GM21717 (cell line): ENCODE data around the gene SLC22A31.

Experiments used
- ATAC-seq: cut with Tn5 transposase; IDR thresholded peaks from one replicate; pipeline ENCODE4 v1.9.1; 2021; ENCODE audit warnings: mild to moderate bottlenecking, moderate library complexity; ENCODE audit not compliant: unreplicated experiment

Gene SLC22A31

DNA sequence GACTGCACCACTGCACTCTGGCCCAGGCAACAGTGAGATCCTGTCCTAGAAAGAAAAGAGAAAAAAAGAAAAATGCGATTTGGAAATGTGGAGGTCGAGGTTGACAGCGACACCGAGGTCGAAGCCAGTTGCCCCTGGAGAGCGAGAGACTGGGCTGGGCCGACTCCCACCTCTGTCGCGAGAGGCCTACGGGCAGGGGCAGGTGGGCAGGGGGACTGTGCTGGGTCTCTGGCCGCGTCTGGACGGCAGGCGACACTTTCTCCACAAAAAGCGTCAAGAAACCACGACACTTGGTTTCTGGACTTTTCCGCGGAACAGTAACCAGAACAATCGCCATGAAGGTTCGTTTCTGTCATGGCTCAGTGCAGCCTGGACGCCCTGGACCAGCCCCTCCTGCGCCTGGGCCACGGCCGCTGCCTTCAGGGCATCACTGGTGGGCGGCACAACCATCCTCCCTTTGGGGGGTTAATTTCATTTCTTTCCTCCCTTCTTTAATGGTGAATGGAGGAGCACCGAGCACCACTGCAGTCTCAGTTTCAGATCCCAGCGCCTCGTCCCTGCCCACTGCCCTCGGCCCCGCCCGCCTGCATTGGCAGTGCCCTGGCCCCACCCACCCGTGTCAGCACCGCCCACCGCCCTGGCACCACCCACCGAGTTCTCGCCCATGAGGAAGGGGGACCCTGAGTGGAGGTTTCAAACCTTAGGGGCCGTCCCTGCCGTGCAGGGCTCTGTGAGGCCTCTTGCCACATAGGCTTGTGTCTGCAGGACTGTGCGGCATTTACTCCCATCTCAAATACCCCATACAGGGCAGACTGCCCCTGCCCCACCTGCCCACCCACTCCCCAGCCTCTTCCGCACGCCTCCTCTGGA, 47.3 kb downstream of the SLC22A31 start:
- no peak for ATAC-seq

DNA sequence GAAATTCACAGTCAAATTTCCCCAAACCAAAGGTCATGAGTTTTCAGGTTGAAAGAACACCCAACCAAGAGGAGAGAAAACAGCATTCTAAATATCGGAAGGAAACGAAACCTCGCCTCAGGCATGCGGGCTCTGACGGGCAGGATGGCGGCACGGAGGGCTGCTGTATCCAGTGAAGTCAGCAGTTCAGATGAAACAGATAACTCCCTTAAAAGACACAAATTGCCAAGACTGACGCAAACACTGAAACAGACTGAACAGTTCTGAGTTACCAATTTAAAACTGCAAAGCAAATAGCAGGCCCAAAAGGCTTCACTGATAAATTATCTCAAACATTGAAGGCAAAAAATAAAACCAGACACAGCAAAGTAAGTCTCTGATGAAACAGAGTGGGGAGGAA, 49.4 kb downstream of the SLC22A31 start:
- no peak for ATAC-seq

DNA sequence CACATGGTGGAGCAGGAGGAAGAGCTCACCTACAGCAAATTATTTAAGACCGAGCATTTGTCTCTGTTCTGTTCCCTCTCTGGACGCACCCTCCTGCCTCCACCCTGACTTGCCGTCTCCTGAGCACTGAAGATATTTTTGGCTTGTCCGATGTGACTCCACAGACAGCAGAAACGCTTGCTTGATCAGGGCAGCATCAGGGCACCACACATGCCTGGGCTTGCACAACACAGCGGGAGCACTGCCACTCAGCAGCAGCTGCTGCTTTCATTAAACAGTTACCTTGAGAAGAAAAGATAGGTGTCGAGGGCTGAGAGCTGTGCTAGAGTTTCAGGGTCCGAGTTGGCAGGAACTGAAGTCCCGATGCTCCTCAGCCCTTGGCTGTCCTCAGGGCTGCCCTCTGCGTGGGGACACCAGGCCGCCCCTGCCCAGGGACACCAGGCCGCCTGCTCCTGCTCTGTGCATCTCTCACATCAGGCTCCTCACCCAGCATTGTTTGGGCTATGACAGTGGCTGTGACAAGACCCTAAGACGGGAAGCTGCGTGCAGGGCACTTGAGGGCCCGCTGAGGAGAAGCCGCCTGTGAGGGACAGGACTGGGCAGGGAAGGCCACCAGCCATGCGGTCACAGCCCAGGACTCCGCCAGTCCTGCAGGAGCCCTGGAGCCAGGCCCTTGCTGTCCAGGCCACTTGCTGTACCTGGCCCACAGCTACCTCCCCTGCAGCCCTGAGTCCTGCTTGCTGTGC, 50.1 kb downstream of the SLC22A31 start:
- ATAC-seq, result no peak

DNA sequence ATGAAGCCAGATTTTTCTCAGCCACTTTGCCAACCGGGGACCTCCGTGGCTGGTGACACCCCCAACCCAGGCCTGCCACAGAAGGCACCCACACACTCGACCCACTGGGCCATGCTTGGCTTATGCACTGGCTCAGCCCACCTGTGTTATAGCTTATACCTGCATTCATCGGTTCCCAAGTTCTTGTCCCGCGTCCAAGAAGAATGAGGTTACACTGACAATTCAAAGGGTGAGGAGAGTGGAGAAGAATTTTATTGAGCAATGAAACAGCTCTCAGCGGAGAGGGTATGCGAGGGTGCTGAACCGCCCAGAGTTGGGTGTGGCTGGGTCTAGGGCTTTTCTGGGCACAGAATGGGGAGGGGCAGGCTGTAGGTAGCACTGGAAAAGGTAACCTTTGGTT, 51.0 kb downstream of the SLC22A31 start:
- no peak for ATAC-seq

DNA sequence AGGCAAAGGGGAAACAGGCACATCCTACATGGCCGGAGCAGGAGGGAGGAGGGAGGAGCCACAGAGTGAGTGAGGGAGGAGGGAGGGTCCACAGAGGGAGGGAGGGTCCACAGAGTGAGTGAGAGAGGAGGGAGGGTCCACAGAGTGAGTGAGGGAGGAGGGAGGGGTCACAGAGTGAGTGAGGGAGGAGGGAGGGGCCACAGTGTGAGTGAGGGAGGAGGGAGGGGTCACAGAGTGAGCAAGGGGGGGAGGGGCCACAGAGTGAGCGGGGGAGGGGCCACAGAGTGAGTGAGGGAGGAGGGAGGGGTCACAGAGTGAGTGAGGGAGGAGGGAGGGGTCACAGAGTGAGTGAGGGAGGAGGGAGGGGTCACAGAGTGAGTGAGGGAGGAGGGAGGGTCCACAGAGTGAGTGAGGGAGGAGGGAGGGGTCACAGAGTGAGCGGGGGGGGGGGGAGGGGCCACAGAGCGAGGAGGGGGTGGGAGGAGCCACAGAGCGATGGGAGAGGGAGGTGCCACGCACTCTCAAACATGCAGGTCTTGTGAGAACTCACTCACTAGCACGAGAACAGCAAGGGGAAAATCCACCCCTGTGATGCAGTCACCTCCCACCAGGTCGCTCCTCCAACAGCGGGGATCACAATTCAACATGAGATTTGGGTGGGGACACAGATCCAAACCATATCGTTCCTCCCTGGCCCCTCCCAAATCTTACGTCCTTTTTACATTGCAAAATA, 53.1 kb downstream of the SLC22A31 start:
- no peak for ATAC-seq

DNA sequence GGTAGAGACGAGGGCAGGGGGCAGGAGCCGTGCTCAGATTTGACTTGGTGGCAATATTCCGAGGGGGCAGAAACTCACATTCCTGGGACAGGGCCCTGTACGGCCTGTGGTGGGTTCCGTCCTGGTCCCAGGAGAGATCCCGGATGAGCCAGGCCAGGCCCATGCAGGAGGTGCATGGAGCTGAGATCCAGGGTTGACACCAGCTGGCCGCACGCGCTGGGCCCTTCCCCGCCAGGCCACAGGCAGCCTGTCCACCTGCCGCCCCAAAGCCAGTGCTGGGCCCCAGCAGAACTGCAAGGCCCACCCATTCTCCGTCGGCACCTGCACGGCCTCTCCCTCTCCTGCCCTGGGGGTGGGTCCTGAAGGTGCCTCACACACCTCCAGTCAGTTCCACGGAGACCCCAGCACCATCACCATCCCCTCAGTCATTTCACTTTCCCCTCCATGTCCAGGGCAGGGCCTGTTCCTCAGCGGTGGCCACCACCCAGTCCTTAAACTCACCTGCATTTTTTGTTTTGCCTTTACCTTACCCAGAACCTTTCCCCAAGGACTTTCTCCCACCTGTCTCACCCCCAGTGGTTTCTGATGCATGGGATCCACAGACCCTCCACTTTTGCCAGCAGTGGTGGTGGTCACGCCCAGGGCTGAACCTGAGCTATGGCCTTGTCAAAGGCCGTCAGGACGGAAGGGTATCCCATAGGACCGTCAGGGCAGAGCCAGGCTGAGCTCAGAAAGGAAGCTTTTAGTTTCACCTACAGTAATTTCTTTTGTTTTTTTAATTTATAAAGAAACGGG, 53.9 kb downstream of the SLC22A31 start:
- ATAC-seq, result no peak
